ENCODE measurements around the gene SPATA25. TPM values are rescaled to one million over a fixed set of nuclear protein-coding genes. Genes with fewer than 3 reads are reported as not detected.
"Not testable (repeated sequence)": the region's sequence is repeated elsewhere in the genome, so short reads cannot be mapped to it uniquely, and the experiment has no call there.

SPATA25 gene
- under 1 TPM; 0.35 to 0.74 (median 0.47) TPM for total RNA-seq (2021; fragmentation: NEBNext Ultra II Directional; extraction: Animal tissue kit (Norgen Biotek cat#: 25700))
- long read RNA-seq: 0 reads

- TF ChIP-seq, protein P1, sequence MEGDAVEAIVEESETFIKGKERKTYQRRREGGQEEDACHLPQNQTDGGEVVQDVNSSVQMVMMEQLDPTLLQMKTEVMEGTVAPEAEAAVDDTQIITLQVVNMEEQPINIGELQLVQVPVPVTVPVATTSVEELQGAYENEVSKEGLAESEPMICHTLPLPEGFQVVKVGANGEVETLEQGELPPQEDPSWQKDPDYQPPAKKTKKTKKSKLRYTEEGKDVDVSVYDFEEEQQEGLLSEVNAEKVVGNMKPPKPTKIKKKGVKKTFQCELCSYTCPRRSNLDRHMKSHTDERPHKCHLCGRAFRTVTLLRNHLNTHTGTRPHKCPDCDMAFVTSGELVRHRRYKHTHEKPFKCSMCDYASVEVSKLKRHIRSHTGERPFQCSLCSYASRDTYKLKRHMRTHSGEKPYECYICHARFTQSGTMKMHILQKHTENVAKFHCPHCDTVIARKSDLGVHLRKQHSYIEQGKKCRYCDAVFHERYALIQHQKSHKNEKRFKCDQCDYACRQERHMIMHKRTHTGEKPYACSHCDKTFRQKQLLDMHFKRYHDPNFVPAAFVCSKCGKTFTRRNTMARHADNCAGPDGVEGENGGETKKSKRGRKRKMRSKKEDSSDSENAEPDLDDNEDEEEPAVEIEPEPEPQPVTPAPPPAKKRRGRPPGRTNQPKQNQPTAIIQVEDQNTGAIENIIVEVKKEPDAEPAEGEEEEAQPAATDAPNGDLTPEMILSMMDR (IDR thresholded peaks at IDR 0.05): no peak
- Mint-ChIP-seq H3K4me1 (ENCODE audit: low read depth) (peaks cover 37% of the 10 kb centered on the region), H3K27me3 (ENCODE audit: insufficient read depth) (peaks cover 5% of the 10 kb centered on the region), H3K36me3 (ENCODE audit: low read depth) (peaks cover 17% of the 10 kb centered on the region), H3K4me3 (no peak within 1 kb of the TSS), H3K27ac (no peak within 1 kb of the TSS), H3K9me3 (no peaks in the 10 kb centered on the region)
- no peak for DNase-seq
Observed at GRCh38 chr20:45887346-45887715, at the start of gene SPATA25. TSS of gene SPATA25 (minus strand) at chr20:45887622. CDS start at chr20:45887590, 32 bp downstream.

- Mint-ChIP-seq H3K36me3 (ENCODE audit: low read depth) (peaks cover 22% of the 10 kb centered on the region), H3K27me3 (ENCODE audit: insufficient read depth) (peaks cover 3% of the 10 kb centered on the region; the same call in 1 of the 2 replicates)
Observed at GRCh38 chr20:45935416-45936046, 48.1 kb upstream of the SPATA25 start.

GRCh38 chr20:45934586-45935415 lies 47.4 kb upstream of the SPATA25 start, which contains the start of gene PCIF1:
TSS of gene PCIF1 (plus strand) at chr20:45934683. CDS start at chr20:45939000, 4,317 bp downstream.
- Mint-ChIP-seq H3K36me3 (ENCODE audit: low read depth) (peaks cover 21% of the 10 kb centered on the region), H3K9me3 (no peaks in the 10 kb centered on the region), H3K27me3 (ENCODE audit: insufficient read depth) (peaks cover 3% of the 10 kb centered on the region; the same call in 1 of the 2 replicates), H3K4me1 (ENCODE audit: low read depth) (peaks cover 32% of the 10 kb centered on the region), H3K27ac (peak within 1 kb of the TSS; percentile 99), H3K4me3 (peak within 1 kb of the TSS; percentile 99)
- TF ChIP-seq, protein P1 (IDR thresholded peaks at IDR 0.05): peak; percentile 16; the same call in 1 of the 2 replicates
- peak; percentile 96 for DNase-seq

More at GRCh38 chr20:45935416-45936046, 48.1 kb upstream of the SPATA25 start:
- TF ChIP-seq, protein P1 (IDR thresholded peaks at IDR 0.05): no peak
- Mint-ChIP-seq H3K9me3 (no peaks in the 10 kb centered on the region), H3K27ac (peak overlapping the region; percentile 91), H3K4me1 (ENCODE audit: low read depth) (peaks cover 32% of the 10 kb centered on the region), H3K4me3 (peak overlapping the region; percentile 91)
- no peak for DNase-seq

DNA sequence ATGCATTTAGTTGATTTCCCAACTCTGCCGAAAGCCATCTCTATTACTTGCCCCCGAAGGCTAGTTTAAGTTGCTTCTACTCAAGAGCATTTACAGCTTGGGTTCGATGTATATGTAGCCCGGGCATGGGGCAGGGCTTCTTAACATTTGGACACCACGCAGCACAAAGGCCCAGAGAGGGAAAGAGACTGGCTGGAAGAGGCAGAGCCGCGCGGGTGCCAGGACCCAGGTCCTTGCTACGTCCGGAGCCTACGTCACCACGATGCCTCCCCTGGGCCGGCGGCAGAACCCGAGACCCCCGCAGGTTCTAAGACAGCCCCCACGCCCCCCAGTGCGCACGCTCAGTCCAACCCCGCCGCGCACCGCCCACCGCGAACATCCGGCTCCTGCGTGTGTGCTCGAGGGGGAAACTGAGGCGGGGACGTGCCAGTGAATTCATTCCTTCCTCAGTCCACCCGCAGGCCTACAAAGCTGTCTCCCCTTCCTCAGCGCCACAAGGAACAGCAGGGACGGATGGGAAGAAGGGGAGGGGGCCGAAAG lies 46.7 kb upstream of the SPATA25 start:
- TF ChIP-seq, protein P1 (IDR thresholded peaks at IDR 0.05): no peak
- peaks cover 32% of the 10 kb centered on the region for H3K4me1 Mint-ChIP-seq (ENCODE audit: low read depth)
- peak overlapping the region; percentile 99 for H3K4me3 Mint-ChIP-seq
- peaks cover 15% of the 10 kb centered on the region for H3K36me3 Mint-ChIP-seq (ENCODE audit: low read depth)
- H3K9me3 Mint-ChIP-seq: no peaks in the 10 kb centered on the region
- H3K27me3 Mint-ChIP-seq (ENCODE audit: insufficient read depth): peaks cover 3% of the 10 kb centered on the region; the same call in 1 of the 2 replicates
- DNase-seq: no peak
- peak overlapping the region; percentile 99 for H3K27ac Mint-ChIP-seq

DNA sequence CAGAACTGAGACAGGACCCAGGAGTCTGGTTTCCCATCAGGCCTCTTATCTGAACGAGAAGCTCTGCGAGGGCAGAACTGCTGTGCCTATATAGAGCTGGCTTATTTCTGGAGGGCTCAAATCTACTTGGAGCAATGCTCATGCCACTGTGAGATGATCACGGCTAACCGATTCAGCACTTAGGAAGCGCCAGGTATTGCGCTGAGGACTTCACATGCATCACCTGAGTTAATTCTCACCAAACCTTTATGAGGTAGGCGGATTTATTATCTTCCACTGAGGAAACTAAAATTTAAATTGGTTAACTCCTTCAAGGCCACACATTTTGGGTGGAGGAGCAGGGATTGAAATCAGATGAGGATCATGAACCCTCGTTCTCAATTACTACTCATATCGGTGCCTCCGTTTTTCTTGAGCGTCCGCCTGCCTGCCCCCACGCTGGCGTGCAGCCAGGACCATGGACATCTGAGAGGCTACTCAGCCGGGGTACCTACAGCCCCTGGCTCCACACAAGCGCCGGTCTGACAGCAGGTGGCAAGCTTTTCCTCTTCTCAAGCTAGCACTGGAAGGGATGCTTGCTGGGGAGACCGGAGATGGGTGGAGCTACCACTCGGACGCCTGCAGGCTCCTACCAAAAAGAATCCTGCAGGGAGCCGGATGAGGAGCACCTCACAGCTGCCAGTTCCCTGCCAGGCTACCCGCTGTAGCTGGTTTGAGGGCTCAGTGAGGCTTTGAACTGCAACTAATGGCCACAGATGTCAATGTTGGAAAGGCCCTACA lies 46.0 kb upstream of the SPATA25 start:
- Mint-ChIP-seq H3K4me3 (peak overlapping the region; percentile 99), H3K27ac (peak overlapping the region; percentile 99), H3K4me1 (ENCODE audit: low read depth) (peaks cover 30% of the 10 kb centered on the region), H3K9me3 (no peaks in the 10 kb centered on the region), H3K36me3 (ENCODE audit: low read depth) (peaks cover 14% of the 10 kb centered on the region), H3K27me3 (ENCODE audit: insufficient read depth) (peaks cover 3% of the 10 kb centered on the region; the same call in 1 of the 2 replicates)
- TF ChIP-seq, protein P1 (IDR thresholded peaks at IDR 0.05): peak; percentile 58
- peak; percentile 79 for DNase-seq

DNA sequence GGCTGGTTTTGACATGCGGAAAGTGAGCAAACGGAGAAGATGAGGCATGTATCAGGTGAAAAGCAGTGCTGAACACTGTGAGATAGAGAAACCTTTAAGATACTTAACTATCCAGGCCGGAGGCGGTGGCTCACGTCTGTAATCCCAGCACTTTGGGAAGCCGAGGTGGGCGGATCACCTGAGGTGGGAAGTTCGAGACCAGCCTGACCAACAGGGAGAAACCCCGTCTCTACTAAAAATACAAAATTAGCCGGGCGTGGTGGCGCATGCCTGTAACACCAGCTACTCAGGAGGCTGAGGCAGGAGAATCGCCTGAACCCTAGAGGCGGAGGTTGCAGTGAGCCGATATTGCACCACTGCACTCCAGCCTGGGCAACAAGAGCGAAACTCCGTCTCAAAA lies 44.3 kb upstream of the SPATA25 start:
- DNase-seq; H3K4me3 Mint-ChIP-seq; H3K27me3 Mint-ChIP-seq (ENCODE audit: insufficient read depth); H3K9me3 Mint-ChIP-seq; H3K27ac Mint-ChIP-seq; H3K36me3 Mint-ChIP-seq (ENCODE audit: low read depth): not testable (repeated sequence)
- peaks cover 12% of the 10 kb centered on the region for H3K4me1 Mint-ChIP-seq (ENCODE audit: low read depth)
